Heart left ventricle (tissue), 16 donors: ENCODE results near the gene SLIT3. TPM values are rescaled to one million over a fixed set of nuclear protein-coding genes. Genes with fewer than 3 reads are reported as not detected.

Source experiments
- ATAC-seq, 4 donors: fragments of 200-7000 bp; cut with Tn5 transposase; one replicate each; pipeline ENCODE4 v1.9.1; 2020 to 2022; ENCODE audit warnings: moderate library complexity in 4 of 4, mild to moderate bottlenecking in 3 of 4, moderate number of reproducible peaks in 1 of 4
- DNase-seq, 5 donors: peaks; one replicate each; pipeline ENCODE4 v3.0.0-alpha.2; 2020
- H3K27ac ChIP-seq, 12 donors: fragments of 200-600 bp; sonication (generic) in 4 of 12; one replicate each; pipeline versions ENCODE4 v1.5.0 to v1.8.0; 2016 to 2022; ENCODE audit warnings: mild to moderate bottlenecking in 2 of 12
- H3K27me3 ChIP-seq, 9 donors: fragments of 200-600 bp; sonication (generic) in 2 of 9; one replicate each; pipeline versions ENCODE4 v1.5.1 to v1.8.0; 2016 to 2022; ENCODE audit warnings: mild to moderate bottlenecking in 3 of 9
- H3K36me3 ChIP-seq, 9 donors: fragments of 200-600 bp; sonication (generic) in 2 of 9; one replicate each; pipeline versions ENCODE4 v1.5.0 to v1.8.0; 2018 to 2022; ENCODE audit warnings: mild to moderate bottlenecking in 2 of 9
- H3K4me1 ChIP-seq, 12 donors: fragments of 200-600 bp; sonication (generic) in 4 of 12; one replicate each; pipeline versions ENCODE4 v1.5.0 to v1.8.0; 2016 to 2022; ENCODE audit warnings: mild to moderate bottlenecking in 3 of 12
- H3K4me3 ChIP-seq, 12 donors: fragments of 200-600 bp; sonication (generic) in 4 of 12; one replicate each; pipeline versions ENCODE4 v1.5.0 to v1.8.0; 2017 to 2022; ENCODE audit warnings: mild to moderate bottlenecking in 9 of 12, moderate library complexity in 4 of 12
- H3K9me3 ChIP-seq, 12 donors: fragments of 200-600 bp; sonication (generic) in 4 of 12; one replicate each; pipeline versions ENCODE4 v1.5.0 to v1.8.0; 2016 to 2022; ENCODE audit warnings: mild to moderate bottlenecking in 1 of 12
- POLR2A ChIP-seq, 2 donors: fragments of 450-650 bp; IDR thresholded peaks; one replicate each; pipeline ENCODE4 v1.6.1; 2017; ENCODE audit warnings: antibody characterized with exemption in 2 of 2, mild to moderate bottlenecking in 2 of 2, moderate library complexity in 2 of 2
- WGBS, 4 donors: extraction: QIAGEN DNeasy Blood & Tissue Kit in 2 of 4; methylation state at CpG; one replicate each; pipeline versions ENCODE4 v1.1.5 to v1.1.7; 2013 to 2018; 5-methylcytosine and 5-hydroxymethylcytosine counted together
- intact Hi-C, 10 donors: fragments of 100-400 bp; cut with DNase I; formaldehyde crosslinking; loops; one replicate each; pipeline versions ENCODE4 v1.11.1 to v1.14.2; 2022
- polyA plus RNA-seq, 2 donors: library from polyadenylated mRNA; stranded (reverse); fragments of 200-250 nt; gene quantifications; one replicate each; pipeline ENCODE4 v1.2.3, GENCODE V29; 2013
- total RNA-seq, 9 donors: library from RNA; depleted of rRNA in 2 of 9; stranded (reverse); fragments of >200 nt in 2 of 9; fragmentation: NEBNext Ultra II Directional in 3 of 9; extraction: Animal tissue kit (Norgen Biotek cat#: 25700) in 3 of 9; gene quantifications; one replicate each; pipeline versions ENCODE4 v1.1.0 to v1.2.4, GENCODE V29; 2016 to 2023
- TF ChIP-seq, protein P1 (sequence below), 12 donors: fragments of 200-600 bp; sonication (generic) in 4 of 12; IDR thresholded peaks; one replicate each; pipeline versions ENCODE4 v1.5.0 to v1.8.0; 2018 to 2022; ENCODE audit warnings: antibody characterized with exemption in 12 of 12, mild to moderate bottlenecking in 5 of 12
- donor health status: ischemic (EF 13 %, LVEDD 7.1; RV severe dilation, severe dysfunction).
- donor health status: healthy with polysubstance abuse.
- donor health status: DM: no; HTN: yes; CAD: no.
- donor health status: DM: no; HTN: no; CAD: no.
- donor health status: ischemic (EF 25% LVEDD 6.9; RV normal size, moderate dysfunction).
- donor health status: ischemic (EF 25% LVEDD 5.7; RV mildly dilated, moderate dysfunction).
- donor health status: healthy.
- donor health status: DM: yes; HTN: yes; CAD: no.
- donor health status: ischemic (EF 35%, LVEDD 5.7; RV mildly dilated, moderate dysfunction).
- donor health status: nonischemic (EF 11% LVEDD 7.7; RV severe dilation, severe dysfunction).
- donor health status: DM: yes; HTN: yes; CAD: no.
- donor health status: PGD.
- donor health status: ischemic (EF 29% LVEDD 5.4; RV normal size, mild dysfunction).
- donor health status: nonischemic (EF 23%, LVEDD 6.1; RV moderate dilation, normal function).

Gene SLIT3
- total and polyA plus RNA-seq, 11 donors = 2.3 to 40.3 (median 14.4) TPM

DNA sequence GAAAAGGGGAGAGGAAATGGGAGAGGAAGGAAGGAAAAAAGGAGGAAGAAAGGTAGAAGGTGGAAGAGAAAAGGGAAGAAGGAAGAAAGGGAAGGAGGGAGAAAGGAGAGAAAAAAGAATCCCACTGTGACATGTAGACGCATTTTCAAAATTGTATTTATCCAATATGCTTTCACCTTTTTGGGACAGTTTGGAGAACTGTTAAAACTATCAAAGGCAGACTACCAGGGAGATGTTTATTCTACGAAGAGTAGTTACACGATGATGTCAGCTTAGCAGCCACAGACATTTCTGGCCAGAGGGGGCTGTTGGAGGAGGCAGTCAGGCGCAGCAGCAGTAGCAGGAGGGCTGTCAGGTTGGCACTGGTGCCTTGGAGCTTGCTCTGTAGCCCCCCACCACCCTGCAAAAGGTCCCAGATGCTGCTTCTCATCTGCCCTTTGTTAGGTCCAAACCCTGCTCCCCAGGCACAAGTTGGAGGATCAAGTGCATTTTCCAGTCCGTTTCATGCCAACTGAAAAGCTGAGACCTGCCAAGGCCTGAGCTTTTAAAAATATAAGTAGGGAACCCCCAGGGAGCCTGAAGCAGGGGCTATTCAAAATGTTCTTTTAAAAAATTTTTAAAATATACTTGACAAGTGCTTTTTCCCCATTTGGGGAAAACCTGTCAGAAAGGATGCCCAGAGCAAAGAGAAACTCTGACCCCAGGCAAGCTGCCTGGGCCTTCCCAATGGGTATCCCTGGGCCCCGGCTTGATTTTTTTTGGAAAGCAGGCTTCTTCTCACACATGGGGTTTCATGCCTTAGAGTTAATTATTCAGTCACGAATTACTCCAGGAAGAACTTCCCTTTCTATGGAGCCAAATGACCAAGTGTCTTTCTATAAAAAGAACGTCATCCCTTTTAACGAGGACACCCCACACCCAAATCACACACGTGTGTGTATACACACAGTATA lies 203.3 kb downstream of the SLIT3 start:
- ATAC-seq (peak in 1 of 4 donors; percentile 34), DNase-seq (no peak)
- TF ChIP-seq, protein P1, sequence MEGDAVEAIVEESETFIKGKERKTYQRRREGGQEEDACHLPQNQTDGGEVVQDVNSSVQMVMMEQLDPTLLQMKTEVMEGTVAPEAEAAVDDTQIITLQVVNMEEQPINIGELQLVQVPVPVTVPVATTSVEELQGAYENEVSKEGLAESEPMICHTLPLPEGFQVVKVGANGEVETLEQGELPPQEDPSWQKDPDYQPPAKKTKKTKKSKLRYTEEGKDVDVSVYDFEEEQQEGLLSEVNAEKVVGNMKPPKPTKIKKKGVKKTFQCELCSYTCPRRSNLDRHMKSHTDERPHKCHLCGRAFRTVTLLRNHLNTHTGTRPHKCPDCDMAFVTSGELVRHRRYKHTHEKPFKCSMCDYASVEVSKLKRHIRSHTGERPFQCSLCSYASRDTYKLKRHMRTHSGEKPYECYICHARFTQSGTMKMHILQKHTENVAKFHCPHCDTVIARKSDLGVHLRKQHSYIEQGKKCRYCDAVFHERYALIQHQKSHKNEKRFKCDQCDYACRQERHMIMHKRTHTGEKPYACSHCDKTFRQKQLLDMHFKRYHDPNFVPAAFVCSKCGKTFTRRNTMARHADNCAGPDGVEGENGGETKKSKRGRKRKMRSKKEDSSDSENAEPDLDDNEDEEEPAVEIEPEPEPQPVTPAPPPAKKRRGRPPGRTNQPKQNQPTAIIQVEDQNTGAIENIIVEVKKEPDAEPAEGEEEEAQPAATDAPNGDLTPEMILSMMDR (IDR thresholded peaks at IDR 0.05) = no peak
- TF ChIP-seq POLR2A (IDR thresholded peaks at IDR 0.05) = no peak
- 62 to 71% (median 68%) methylated on average over 10 of the region's 10 CpGs for WGBS, 4 donors
- Histone ChIP-seq H3K4me1 (peaks cover 0 to 31% (median 0%) of the 10 kb centered on the region in 12 donors), H3K27me3 (no peaks in the 10 kb centered on the region), H3K36me3 (no peaks in the 10 kb centered on the region), H3K27ac (no peak overlapping the region), H3K4me3 (no peak overlapping the region), H3K9me3 (no peaks in the 10 kb centered on the region)
- intact Hi-C loops = no loop called here

DNA sequence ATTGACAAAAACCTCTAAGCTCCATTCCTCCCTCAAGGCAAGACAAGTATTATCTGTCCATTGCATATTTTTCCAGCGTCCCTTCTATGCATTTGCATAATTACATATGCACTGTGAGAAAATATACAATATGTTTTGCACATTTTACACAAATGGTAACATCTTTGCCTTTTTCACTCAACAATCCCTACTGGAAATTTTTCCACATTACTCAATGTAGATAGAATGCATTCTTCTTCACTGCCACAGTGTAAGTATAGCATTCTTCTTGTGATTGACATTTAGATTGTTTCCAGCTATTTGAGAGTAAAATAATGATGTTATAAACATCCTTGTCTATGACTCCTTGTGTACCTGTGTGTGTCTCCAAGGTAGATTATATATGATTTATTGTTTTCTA lies 205.0 kb downstream of the SLIT3 start:
- Histone ChIP-seq H3K27ac (no peak overlapping the region), H3K36me3 (no peaks in the 10 kb centered on the region), H3K27me3 (no peaks in the 10 kb centered on the region), H3K9me3 (peaks cover 0 to 2% (median 0%) of the 10 kb centered on the region in 12 donors), H3K4me1 (peaks cover 0 to 31% (median 0%) of the 10 kb centered on the region in 12 donors), H3K4me3 (no peak overlapping the region)
- ATAC-seq = no peak
- intact Hi-C loops = no loop called here
- TF ChIP-seq POLR2A (IDR thresholded peaks at IDR 0.05) = no peak
- TF ChIP-seq, protein P1 (IDR thresholded peaks at IDR 0.05) = no peak
- WGBS, 4 donors = 71 to 81% (median 73%) methylated on average over 1 of the region's 1 CpG
- no peak for DNase-seq

DNA sequence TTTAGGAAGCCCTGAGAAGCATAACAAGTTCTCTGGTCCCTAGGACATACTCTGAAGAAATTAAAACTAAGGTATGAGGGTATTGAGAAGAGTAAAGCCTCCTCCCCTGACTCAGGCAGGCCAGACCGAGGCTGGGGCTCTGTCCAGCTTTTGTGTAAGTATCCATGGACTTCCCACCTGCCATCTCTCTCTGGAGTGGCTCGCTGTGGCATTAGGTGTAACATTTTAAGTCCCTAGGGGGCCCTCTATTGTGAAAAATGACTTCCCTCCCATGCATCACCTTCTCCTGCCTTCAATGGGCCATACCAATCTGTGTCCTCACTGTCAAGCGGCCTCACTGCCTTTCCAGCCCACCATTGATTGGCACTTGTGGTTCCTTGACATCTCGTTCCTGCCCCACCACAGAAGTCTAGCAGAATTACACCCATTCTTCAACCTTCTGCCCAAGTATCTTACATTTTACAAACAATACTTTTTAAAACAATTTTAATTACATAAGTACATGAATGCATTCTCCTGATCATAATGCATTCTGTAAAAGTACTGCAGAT lies 205.5 kb downstream of the SLIT3 start:
- intact Hi-C loops = no loop called here
- H3K9me3 ChIP-seq = peaks cover 0 to 7% (median 0%) of the 10 kb centered on the region in 12 donors
- no peak overlapping the region for H3K27ac ChIP-seq
- H3K27me3 ChIP-seq = no peaks in the 10 kb centered on the region
- DNase-seq (no peak), ATAC-seq (no peak)
- H3K4me1 ChIP-seq = peaks cover 0 to 31% (median 0%) of the 10 kb centered on the region in 12 donors
- no peak for TF ChIP-seq POLR2A (IDR thresholded peaks at IDR 0.05)
- TF ChIP-seq, protein P1 (IDR thresholded peaks at IDR 0.05) = no peak
- no peak overlapping the region for H3K4me3 ChIP-seq
- WGBS, 4 donors = 80 to 91% (median 87%) methylated on average over 4 of the region's 4 CpGs
- H3K36me3 ChIP-seq = no peaks in the 10 kb centered on the region
